GM21447 (cell line): ENCODE measurements around the gene NR3C2.
"Not testable (repeated sequence)": the region's sequence is repeated elsewhere in the genome, so short reads cannot be mapped to it uniquely, and the experiment has no call there.

Source experiments
- ATAC-seq: cut with Tn5 transposase; IDR thresholded peaks from one replicate; pipeline ENCODE4 v1.9.1; 2021; ENCODE audit not compliant: unreplicated experiment

NR3C2 gene

DNA sequence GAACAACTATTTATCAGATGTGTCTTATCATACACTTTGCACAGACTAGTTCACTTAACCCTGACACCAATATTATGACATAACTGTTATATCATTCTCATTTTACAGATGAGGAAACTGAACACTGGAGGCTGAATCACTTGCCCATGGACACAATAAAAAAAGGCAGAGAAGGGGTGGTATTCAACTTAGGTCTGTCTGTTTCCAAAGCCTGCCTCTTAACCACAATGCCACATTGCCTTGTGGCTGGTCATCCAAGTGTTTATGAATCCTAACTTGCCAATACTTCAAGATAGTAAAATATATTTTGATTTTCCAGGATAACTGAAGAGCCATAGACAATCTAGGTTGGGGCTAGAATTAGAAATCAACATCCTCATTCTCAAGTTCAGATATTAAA, 327.8 kb downstream of the NR3C2 start:
- no peak for ATAC-seq

DNA sequence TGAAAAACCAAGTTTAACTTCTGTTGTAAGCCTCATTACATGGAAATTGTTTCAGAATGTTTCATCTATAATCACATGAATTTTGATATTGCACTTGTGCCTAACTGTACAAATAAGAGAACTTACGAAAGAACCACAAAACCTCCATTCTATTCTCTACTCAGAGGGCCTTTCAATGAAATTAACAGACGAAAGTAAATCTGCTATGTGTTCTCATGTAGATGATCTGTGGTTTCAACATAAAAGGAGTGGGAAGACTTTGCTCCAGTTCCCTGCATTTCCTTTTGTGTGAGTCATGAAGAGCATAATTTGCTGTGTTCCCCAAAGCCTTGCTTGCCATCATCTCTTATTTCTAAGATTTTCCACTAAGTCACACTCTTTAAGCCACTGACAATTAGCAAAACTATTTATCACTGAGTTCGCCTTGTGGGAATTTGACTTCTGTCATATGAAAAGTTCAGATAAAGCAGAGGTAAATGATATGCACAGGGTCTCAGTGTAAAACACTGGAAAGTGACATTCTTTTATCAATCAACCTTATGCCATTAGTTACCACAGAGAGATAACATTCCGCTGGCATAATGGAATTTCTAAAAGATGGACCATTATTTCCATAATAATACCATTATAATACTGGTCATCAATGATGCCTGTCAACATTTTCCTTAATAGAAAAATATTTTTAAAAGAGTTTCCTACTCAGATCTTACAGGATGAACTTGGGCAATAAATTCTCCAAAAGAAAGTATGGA, 329.8 kb downstream of the NR3C2 start:
- ATAC-seq = no peak

DNA sequence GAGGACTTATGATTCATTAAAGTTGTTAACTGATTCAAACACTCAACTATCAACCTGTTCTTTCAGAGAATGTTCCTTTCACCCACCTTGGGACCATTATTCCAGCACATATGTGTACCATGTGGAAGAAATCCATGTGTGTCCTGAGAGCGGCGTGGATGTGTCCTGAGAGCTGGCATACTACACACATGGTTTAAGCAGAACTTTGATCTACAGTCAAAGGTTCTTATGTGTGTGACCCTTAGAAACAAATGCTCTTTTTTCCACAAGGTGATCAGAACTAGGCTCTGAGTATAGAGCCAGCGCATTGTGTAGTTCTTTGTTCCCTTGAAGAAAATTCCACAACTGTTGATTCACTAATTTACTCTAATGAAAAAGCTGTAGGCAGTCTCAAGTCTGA, 332.0 kb downstream of the NR3C2 start:
- no peak for ATAC-seq

DNA sequence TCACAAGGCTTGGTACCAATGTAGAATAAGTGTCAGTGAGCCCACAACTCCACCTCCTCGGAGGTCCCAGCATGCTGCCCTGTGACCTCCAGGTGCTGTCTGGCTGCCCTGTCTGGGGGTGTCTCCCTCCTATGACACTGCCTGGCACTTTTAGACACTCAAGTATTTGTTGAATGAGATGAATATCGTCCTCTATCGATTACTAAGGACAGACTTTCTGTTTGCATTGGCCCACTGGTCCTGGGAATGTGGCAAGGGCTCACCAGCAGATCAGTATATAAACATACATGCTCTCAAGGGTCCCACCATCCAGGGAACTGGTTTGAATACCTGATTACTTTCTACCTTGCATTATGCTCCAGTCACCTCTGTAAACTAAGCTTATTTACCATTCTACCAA, 333.0 kb downstream of the NR3C2 start:
- no peak for ATAC-seq

DNA sequence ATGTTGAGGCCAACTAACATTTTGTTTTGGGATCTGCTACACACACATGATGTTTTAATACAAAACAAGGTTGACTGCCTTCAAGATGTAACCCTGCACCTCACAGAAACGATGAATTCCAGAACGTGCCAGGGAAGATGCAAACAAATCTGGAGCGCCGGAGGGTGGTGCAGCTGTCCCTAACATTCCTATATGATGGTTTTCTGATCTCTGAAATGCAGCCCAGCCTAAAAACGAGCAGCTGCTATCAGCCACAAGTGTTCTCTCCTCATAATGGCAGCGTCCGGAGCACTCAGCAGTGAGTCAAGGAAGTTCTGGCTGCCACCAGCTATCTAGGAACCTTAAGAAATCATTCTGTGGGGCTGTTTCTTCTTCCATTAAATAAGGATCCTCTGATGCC, 333.4 kb downstream of the NR3C2 start:
- ATAC-seq = no peak

DNA sequence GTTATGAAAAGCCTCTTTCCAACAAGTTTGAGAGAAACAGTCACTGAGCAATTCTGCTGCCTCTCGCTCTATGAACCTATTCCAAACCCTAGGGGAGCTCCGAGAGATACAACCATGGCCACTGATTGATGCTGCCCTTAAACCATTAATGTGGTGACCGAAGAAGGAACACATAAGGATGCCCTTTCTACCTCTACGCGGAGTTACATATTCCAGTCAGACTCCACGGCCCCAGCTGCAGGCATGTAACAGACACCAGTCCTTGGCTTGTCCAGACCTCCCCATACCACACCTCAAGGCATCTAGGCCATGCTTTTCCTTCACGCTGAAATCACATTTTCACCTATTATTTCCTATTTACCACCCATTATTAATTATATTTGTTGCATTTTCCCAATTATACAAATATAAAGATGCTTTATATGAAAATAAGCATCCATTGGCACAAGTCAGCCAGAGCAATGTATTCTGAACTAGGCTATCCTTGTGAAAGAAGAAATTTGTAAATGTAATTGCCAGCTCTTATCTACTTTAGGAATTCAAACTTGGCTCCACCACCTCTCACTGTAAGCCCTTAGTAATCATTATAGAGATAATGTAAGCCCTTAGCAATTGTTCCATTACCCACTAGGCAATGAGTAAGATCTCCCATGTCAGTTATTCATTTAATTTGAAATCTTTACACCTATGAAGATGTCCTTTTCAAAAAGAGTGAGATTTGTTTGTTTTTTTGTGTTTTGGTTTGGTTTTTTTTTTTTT, 338.4 kb downstream of the NR3C2 start:
- no peak for ATAC-seq

DNA sequence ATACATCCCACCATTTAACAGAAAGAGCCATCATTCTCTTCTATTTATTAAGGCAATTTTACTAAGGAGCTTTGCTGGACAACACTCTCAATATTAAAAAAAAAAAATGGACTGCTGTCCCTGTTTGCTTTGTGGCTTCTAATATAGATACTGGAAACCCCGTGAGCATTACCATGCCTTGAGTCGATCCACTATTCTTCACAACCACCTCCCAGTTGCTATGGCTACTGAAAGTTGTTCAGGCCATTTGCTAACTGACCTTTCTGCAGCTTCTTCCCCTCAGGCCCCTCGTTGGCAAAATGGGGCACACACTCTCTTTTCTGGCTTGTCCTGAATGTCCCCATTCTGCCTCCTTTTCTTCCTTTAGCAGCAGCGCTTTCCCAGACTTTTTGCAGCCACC, 340.4 kb downstream of the NR3C2 start:
- no peak for ATAC-seq

DNA sequence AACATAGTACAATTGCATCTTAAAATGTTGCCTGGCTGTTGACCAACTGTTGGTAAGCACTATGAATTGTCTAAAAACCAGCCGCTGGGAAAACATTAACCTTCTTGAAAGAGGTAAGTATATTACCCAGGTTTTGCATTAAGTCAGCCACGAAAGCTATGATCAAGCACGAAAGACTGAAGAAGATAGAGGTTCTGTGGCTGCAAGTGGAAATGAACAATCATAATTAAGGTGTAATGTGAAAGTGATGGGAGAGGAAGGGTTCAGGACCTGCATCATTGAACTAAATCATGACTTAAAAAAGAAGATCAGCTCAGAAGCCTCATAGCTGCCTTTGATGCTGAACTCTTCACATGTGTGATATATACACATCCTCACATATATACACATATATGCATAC, 341.0 kb downstream of the NR3C2 start:
- ATAC-seq = no peak

DNA sequence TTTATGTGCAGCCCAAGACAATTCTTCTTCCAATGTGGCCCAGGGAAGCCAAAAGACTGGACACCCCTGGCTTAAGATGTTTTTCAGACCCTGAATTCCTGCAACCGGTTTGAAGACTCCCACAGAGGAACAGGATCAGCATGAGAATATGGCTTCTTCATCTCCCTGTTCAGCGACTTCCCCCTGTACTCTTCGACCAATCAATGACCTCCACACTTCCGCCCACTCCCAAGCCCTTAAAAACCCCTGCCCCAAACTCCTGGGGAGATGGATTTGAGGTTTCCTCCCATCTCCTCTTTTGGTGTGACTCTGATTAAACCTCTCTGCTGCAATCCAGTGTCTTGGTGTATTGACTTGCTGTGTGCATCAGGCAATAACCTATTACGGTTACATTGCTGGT, 344.4 kb downstream of the NR3C2 start:
- ATAC-seq = no peak

DNA sequence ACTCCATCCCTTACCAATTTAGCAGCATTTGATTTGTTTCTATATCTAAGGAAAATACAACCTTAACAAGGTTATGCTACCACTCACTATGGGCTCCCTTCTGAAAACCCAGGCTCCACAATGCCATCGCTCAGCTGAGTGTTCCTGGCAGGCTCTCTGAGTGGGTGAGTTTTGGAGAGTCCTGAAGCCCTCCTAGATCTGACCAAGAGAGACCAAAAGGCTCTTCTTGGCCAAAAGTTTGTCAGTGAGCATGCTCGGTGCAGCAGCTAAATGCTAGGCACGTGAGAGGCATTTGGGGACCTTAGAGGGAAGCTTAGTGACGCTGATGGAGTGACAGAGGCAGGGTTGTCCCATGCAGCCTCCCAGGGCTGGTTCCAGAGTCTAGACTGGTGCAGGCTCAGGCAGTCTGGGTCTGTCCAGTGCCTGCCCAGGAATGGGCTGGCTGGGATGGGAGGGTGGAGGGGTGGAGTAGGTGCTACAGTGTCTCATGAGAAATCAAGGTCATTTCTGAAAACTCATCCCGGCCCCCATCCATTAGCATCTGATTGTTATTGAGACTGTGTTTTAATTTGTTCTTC, 346.8 kb downstream of the NR3C2 start:
- ATAC-seq = no peak

DNA sequence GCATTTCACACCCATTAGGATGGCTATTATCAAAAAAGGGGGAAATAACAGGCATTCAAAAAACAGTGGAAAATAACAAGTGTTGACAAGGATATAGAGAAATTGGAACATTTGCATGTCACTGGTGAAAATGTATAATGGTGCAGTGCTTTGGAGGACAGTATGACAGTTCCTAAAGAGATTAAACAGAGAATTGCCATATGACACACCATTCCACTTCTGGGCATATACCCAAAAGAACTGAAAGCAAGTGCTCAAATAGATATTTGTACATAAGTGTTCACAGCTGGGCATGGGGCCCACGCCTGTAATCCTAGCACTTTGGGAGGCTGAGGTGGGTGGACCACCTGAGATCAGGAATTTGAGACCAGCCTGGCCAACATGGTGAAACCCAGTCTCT, 348.1 kb downstream of the NR3C2 start:
- no peak for ATAC-seq

DNA sequence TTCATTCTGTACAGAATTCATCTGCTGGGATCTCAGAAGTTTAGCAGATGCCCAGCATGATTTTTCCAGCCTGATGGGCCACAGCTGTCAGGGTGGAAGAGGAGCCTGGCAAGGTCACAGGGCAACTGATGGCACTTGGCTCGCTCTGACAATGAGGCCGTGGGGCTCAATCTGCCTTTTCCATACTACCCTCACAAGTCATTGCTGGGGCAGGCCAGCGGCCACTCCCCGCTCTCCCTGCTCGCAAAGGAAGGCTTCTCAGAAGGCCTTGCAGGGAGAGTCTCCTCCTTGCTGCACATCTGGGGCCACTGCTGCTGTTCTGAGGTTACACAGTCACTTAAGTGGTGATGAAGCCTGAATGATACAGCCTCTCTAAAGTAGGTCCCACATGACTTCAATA, 349.1 kb downstream of the NR3C2 start:
- ATAC-seq = no peak

DNA sequence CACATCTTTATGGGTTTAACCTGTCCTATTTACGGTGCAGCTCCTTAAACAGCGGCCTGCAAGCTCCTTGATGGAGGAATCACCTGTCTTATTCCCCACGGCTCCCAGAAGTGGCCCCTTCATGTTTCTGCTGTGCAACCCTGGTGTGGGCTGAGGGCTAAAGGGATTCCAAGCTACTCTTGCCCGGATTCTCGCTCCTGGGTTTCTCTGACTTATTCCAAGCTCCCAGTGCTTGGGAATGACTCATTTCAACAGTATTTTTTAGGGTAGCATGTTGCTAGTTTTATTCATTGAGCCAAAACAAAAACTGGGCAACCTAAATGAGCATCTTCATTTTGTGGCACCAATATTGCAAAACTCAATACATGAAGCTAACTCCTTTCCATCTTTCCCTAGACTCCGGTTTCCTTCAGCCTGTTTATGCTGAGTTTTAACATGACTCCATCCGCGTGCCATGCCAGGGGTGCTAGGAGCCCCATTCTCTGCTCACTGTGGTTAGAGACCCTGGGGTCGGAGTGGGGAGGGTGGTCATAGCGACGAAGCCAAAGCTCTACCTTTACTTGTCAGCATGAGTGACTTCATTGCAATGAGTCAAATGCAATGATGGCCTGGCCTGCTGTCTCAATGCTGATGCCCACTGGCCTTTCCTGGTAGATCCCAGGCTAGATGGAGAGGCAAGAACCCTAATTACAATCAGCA, 349.7 kb downstream of the NR3C2 start:
- no peak for ATAC-seq

DNA sequence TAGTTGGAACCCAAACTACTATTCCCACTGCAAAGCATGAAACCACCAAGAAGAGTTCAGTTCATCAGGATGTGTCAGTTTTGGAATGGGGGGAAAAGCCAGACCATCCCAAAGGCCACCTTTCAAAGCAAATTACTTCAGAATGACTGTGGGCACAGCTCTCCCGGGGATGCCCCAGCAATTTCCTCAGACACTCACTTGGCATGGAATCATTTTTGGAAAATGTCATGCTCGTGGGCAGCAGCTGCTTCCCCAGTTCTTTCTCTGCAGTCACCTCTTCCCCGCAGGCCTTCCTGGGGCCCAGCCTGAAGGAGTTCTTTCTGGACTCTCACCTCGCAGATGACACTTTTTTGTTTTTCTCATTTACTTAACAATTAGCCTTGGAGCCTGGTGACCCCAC, 350.3 kb downstream of the NR3C2 start:
- ATAC-seq = no peak

DNA sequence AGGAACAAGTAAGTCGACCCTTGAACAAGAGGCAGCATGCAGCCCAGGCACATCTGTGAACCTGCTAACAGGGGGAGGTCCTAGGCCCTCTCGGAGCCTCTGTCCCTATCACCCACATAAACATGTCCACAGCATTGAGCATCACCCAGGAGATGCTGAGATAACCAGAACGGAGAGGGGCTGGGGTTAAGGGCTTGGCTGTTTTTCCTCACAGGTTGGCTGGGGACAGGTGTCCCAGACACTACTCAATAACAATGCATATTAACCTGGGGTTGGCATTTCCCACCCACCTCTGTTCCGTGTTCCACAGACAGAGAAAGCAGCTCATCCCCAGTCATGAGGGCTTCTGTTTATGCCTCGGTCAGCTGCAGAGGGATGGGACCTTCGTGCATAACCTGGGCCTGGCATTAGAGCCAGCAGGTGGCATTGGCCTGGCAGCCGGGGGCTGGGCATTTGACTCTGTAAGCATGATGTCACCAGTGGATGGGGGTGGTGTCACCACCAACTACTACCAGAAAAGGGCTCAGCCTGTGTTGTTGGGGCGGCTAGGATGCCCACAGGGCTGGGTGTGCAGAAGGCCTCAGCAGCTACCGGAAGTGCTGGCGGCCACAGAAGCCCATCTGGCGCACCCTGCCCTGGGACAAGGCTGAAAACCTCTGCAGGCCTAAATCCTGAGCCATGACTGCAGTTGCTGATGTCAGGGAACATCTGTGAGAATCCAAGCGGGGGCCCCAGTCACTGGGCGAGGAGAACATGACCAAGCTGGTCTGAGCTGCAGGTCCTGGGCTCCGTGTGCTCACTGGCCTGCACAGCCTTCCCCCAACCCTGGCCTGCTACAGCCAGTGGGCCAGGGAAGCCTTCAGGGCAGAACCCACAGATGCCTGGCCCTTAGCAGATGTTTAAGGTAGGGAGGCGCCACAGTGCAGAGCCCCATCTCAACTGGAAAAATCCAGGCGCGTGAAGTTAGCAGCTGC, 351.4 kb downstream of the NR3C2 start:
- ATAC-seq = no peak

DNA sequence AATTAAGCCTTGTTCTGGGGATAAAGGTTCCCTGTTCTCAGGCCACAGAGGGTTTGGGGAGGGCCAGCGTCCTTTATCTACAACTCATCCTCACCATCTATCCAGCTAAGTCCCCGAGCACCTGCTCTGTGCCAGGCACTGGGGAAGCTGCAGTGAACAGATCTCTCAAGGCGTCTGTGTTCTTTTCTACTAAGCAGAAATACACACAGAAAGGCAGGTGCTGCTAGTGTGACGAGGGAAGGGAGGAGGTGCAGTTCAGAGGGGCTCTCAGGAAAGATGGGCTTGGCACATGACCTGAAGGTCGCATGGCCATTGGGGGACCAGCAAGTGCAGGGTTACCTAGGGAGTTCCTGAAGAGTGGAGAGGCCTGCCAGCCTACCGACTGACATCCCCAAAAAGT, 352.2 kb downstream of the NR3C2 start:
- ATAC-seq = no peak

DNA sequence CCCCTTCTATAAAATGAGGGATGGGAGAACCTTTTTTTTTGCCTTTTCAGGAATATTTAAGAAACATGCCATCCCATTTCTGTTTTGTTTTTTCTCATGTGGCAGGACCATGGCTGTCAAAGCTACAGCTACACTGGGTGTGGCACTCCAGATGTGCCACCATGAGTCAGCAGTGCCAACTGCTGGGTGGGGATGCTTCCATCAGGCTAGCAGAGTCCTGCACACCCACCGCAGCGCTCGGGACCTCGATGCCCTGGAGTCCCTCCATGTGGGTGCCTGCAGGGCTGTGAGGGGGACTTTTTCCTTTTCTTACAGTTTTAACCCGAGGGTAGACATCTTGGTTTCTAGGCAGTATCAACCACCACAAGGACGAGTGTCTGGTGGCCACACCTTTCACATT, 352.6 kb downstream of the NR3C2 start:
- ATAC-seq = no peak

DNA sequence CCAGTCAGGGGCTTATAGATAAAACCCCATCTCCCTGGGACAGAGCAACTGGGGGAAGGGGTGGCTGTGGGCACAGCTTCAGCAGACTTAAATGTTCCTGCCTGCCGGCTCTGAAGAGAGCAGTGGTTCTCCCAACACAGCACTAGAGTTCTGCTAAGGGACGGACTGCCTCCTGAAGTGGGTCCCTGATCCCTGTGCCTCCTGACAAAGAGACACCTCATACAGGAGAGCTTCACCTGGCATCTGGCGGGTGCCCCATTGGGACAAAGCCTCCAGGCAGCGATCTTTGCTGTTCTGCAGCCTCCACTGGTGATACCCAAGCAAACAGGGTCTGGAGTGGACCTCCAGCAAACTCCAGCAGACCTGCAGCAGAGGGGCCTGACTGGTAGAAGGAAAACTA, 359.1 kb downstream of the NR3C2 start:
- not testable (repeated sequence) for ATAC-seq

DNA sequence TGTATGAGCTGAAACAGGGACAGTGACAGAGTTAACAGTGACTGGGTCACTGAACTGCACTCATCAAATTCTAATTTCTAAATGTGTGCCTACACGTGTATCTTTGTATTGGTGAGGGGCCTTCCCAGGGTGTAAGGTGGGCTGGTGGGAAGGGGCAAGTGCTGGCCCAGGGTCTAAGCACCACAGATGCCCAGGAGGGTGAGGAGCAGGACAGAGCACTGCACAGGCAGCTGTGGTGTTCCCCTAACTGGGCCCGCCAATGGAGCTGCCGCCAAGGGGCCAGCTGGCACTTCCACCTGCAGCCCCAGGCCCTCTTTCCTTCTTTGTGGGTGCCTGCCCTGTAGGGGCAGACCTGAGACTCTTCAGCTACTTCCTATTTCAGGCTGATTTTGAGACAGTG, 360.5 kb downstream of the NR3C2 start:
- ATAC-seq = no peak

DNA sequence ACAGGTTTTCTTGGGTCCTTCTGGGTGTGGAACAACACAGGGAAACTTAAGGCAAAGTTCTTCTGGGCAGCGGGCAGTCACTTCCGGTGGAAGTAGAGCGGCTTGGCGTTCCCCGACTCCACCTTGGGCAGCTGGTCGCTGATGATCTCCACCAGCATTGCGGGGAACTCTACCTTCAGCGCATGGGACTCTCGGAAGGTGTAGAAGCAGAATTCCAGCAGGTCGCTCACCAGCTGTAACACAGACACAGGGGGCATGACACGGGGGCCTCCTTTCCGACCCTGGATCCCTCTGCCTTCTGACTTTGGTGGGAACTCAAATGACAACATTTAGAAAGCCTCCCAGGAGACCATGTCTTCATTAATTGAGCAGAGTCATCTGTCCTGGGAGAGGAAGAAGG, 360.9 kb downstream of the NR3C2 start:
- ATAC-seq = no peak

DNA sequence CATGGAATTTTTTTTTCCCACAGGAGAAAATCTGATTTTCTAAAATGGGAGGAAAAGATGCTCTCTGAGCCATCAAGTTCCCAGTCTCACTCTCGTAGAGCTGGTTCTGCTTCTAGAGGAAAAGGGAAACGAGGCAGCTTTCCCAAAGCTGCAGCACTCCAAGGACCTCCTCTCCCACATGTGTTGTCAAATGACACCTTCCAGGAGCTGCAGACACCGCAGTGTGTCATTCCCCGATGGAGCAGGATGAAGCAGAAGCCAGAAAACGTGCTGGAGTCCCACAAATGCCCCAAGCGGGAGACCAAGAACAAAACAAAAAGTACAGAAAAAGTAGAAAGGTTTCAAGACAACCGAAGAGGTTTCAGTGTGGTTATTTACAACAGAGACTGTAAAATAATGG, 362.3 kb downstream of the NR3C2 start:
- no peak for ATAC-seq
